ENCODE measurements around the gene GABRG3. TPM values are rescaled to one million over a fixed set of nuclear protein-coding genes. Genes with fewer than 3 reads are reported as not detected.

The GABRG3 gene
- total and polyA plus RNA-seq, 2 experiments from 2014 or later: 0.10 to 1.4 TPM

DNA sequence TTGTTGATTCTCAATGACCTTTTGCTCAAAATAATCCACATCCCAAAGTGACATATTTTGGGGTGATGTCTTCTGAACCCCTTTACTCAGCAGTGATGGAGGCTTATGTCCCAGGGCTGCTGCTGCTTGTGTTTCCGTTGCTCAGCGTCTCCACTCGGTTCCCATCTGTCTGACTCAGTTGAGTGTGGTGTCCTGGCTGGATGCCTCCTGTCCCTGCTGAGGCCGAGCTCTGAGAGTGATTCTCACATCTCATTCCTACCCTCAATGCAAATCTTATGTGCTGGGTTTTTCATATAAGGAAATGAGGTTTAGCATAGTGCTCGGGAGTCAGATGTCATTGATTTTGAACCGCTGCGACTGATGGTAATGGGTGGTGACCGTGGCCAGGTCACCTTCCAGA, 247.4 kb downstream of the GABRG3 start:
- H3K9me2 ChIP-seq (ENCODE audit: insufficient read depth): 0 out of 2 replicates have a peak, but pooled peaks cover 4% of the 10 kb centered on the region
- no peak overlapping the region for H2AFZ ChIP-seq
- H3K79me2 ChIP-seq (replicated peaks; ENCODE audit: insufficient read depth): no peaks in the 10 kb centered on the region
- Mint-ChIP-seq H3K27me3 (ENCODE audit: insufficient read depth, low read depth, poor library complexity) (peaks cover 2% of the 10 kb centered on the region), H3K36me3 (ENCODE audit: low read depth) (no peaks in the 10 kb centered on the region; the same call in 1 of the 3 replicates), H3K4me1 (peaks cover 5% of the 10 kb centered on the region; the same call in 1 of the 3 replicates), H3K4me3 (no peak overlapping the region), H3K9me3 (peaks cover 3% of the 10 kb centered on the region; the same call in 1 of the 3 replicates), H3K27ac (no peak overlapping the region)
- H3K4me2 ChIP-seq: no peak overlapping the region
- H3K4me1 ChIP-seq (ENCODE audit: insufficient read depth): no peaks in the 10 kb centered on the region
- H4K20me1 ChIP-seq (replicated peaks; ENCODE audit: insufficient read depth): no peaks in the 10 kb centered on the region
- H3K27ac ChIP-seq (ENCODE audit: low read depth): no peak overlapping the region
- H3K36me3 ChIP-seq (ENCODE audit: insufficient read depth): no peaks in the 10 kb centered on the region
- H3K27me3 ChIP-seq (ENCODE audit: insufficient read depth): no peaks in the 10 kb centered on the region
- no peak for TF ChIP-seq STAT1 (IDR thresholded peaks at IDR 0.05; ENCODE audit: unreplicated experiment)
- TF ChIP-seq EZH2 (IDR thresholded peaks at IDR 0.05; ENCODE audit: low read depth, unreplicated experiment): no peak
- no peak for TF ChIP-seq JUNB (IDR thresholded peaks at IDR 0.05; ENCODE audit: unreplicated experiment)
- no peak for TF ChIP-seq CREB1 (CRISPR knock-in tag; IDR thresholded peaks at IDR 0.05; ENCODE audit: low read depth)
- TF ChIP-seq POLR2AphosphoS5 (IDR thresholded peaks at IDR 0.05; ENCODE audit: low read depth): no peak
- no peak for TF ChIP-seq EZH2phosphoT487 (IDR thresholded peaks at IDR 0.05; ENCODE audit: unreplicated experiment)
- TF ChIP-seq ZNF331 (CRISPR knock-in tag; IDR thresholded peaks at IDR 0.05; ENCODE audit: low read depth): no peak
- TF ChIP-seq ZNF114 (CRISPR knock-in tag; IDR thresholded peaks at IDR 0.05): no peak
- no peak for TF ChIP-seq NANOG (IDR thresholded peaks at IDR 0.05; ENCODE audit: borderline replicate concordance)
- TF ChIP-seq, protein P1, sequence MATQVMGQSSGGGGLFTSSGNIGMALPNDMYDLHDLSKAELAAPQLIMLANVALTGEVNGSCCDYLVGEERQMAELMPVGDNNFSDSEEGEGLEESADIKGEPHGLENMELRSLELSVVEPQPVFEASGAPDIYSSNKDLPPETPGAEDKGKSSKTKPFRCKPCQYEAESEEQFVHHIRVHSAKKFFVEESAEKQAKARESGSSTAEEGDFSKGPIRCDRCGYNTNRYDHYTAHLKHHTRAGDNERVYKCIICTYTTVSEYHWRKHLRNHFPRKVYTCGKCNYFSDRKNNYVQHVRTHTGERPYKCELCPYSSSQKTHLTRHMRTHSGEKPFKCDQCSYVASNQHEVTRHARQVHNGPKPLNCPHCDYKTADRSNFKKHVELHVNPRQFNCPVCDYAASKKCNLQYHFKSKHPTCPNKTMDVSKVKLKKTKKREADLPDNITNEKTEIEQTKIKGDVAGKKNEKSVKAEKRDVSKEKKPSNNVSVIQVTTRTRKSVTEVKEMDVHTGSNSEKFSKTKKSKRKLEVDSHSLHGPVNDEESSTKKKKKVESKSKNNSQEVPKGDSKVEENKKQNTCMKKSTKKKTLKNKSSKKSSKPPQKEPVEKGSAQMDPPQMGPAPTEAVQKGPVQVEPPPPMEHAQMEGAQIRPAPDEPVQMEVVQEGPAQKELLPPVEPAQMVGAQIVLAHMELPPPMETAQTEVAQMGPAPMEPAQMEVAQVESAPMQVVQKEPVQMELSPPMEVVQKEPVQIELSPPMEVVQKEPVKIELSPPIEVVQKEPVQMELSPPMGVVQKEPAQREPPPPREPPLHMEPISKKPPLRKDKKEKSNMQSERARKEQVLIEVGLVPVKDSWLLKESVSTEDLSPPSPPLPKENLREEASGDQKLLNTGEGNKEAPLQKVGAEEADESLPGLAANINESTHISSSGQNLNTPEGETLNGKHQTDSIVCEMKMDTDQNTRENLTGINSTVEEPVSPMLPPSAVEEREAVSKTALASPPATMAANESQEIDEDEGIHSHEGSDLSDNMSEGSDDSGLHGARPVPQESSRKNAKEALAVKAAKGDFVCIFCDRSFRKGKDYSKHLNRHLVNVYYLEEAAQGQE (IDR thresholded peaks at IDR 0.05; ENCODE audit: unreplicated experiment): no peak
- no peak for TF ChIP-seq CTCF (conservative IDR thresholded peaks at IDR 0.05; ENCODE audit: low read depth in 2 of 2)
- TF ChIP-seq, protein P2, sequence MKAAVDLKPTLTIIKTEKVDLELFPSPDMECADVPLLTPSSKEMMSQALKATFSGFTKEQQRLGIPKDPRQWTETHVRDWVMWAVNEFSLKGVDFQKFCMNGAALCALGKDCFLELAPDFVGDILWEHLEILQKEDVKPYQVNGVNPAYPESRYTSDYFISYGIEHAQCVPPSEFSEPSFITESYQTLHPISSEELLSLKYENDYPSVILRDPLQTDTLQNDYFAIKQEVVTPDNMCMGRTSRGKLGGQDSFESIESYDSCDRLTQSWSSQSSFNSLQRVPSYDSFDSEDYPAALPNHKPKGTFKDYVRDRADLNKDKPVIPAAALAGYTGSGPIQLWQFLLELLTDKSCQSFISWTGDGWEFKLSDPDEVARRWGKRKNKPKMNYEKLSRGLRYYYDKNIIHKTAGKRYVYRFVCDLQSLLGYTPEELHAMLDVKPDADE (IDR thresholded peaks at IDR 0.05): no peak
- TF ChIP-seq, protein P3, sequence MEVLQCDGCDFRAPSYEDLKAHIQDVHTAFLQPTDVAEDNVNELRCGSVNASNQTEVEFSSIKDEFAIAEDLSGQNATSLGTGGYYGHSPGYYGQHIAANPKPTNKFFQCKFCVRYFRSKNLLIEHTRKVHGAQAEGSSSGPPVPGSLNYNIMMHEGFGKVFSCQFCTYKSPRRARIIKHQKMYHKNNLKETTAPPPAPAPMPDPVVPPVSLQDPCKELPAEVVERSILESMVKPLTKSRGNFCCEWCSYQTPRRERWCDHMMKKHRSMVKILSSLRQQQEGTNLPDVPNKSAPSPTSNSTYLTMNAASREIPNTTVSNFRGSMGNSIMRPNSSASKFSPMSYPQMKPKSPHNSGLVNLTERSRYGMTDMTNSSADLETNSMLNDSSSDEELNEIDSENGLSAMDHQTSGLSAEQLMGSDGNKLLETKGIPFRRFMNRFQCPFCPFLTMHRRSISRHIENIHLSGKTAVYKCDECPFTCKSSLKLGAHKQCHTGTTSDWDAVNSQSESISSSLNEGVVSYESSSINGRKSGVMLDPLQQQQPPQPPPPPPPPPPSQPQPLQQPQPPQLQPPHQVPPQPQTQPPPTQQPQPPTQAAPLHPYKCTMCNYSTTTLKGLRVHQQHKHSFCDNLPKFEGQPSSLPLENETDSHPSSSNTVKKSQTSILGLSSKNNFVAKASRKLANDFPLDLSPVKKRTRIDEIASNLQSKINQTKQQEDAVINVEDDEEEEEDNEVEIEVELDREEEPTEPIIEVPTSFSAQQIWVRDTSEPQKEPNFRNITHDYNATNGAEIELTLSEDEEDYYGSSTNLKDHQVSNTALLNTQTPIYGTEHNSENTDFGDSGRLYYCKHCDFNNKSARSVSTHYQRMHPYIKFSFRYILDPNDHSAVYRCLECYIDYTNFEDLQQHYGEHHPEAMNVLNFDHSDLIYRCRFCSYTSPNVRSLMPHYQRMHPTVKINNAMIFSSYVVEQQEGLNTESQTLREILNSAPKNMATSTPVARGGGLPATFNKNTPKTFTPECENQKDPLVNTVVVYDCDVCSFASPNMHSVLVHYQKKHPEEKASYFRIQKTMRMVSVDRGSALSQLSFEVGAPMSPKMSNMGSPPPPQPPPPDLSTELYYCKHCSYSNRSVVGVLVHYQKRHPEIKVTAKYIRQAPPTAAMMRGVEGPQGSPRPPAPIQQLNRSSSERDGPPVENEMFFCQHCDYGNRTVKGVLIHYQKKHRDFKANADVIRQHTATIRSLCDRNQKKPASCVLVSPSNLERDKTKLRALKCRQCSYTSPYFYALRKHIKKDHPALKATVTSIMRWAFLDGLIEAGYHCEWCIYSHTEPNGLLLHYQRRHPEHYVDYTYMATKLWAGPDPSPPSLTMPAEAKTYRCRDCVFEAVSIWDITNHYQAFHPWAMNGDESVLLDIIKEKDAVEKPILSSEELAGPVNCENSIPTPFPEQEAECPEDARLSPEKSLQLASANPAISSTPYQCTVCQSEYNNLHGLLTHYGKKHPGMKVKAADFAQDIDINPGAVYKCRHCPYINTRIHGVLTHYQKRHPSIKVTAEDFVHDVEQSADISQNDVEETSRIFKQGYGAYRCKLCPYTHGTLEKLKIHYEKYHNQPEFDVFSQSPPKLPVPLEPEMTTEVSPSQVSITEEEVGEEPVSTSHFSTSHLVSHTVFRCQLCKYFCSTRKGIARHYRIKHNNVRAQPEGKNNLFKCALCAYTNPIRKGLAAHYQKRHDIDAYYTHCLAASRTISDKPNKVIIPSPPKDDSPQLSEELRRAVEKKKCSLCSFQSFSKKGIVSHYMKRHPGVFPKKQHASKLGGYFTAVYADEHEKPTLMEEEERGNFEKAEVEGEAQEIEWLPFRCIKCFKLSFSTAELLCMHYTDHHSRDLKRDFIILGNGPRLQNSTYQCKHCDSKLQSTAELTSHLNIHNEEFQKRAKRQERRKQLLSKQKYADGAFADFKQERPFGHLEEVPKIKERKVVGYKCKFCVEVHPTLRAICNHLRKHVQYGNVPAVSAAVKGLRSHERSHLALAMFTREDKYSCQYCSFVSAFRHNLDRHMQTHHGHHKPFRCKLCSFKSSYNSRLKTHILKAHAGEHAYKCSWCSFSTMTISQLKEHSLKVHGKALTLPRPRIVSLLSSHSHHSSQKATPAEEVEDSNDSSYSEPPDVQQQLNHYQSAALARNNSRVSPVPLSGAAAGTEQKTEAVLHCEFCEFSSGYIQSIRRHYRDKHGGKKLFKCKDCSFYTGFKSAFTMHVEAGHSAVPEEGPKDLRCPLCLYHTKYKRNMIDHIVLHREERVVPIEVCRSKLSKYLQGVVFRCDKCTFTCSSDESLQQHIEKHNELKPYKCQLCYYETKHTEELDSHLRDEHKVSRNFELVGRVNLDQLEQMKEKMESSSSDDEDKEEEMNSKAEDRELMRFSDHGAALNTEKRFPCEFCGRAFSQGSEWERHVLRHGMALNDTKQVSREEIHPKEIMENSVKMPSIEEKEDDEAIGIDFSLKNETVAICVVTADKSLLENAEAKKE (CRISPR knock-in tag; IDR thresholded peaks at IDR 0.05): no peak
- DNase-seq (ENCODE audit: low spot score): no peak
- no peak for ATAC-seq
- H3F3A ChIP-seq (replicated peaks; ENCODE audit: low read depth): no peaks in the 10 kb centered on the region
- H3K4me3 ChIP-seq: no peak overlapping the region

All from GM23338 (cell line).